ENCODE results near the gene ABCA5. TPM values are rescaled to one million over a fixed set of nuclear protein-coding genes. Genes with fewer than 3 reads are reported as not detected.

ABCA5 gene
- total RNA-seq, 1 experiment from 2014 or later: 13.3 TPM

DNA sequence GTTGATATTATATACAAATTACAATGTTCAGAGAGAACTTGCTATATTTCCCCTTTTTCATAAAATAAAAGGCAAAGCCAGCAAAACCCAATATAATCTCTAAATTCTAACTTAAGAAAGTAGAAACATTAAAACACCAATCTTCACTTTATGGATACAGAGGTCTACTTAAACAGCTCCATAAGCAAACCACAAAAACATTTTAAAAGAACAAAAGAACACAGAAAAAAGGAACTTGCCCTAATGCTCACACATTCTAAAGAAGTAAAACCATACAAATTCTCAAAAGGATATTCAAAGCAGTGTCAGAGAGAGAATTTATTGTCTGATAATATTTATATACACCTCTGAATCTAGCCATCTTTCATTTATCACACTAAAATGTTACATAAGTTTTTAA is 98.9 kb downstream of the ABCA5 start:
- no peak for TF ChIP-seq SIN3A (IDR thresholded peaks at IDR 0.05; ENCODE audit: borderline replicate concordance, insufficient read depth, low read depth, low read length)
- TF ChIP-seq, protein P1, sequence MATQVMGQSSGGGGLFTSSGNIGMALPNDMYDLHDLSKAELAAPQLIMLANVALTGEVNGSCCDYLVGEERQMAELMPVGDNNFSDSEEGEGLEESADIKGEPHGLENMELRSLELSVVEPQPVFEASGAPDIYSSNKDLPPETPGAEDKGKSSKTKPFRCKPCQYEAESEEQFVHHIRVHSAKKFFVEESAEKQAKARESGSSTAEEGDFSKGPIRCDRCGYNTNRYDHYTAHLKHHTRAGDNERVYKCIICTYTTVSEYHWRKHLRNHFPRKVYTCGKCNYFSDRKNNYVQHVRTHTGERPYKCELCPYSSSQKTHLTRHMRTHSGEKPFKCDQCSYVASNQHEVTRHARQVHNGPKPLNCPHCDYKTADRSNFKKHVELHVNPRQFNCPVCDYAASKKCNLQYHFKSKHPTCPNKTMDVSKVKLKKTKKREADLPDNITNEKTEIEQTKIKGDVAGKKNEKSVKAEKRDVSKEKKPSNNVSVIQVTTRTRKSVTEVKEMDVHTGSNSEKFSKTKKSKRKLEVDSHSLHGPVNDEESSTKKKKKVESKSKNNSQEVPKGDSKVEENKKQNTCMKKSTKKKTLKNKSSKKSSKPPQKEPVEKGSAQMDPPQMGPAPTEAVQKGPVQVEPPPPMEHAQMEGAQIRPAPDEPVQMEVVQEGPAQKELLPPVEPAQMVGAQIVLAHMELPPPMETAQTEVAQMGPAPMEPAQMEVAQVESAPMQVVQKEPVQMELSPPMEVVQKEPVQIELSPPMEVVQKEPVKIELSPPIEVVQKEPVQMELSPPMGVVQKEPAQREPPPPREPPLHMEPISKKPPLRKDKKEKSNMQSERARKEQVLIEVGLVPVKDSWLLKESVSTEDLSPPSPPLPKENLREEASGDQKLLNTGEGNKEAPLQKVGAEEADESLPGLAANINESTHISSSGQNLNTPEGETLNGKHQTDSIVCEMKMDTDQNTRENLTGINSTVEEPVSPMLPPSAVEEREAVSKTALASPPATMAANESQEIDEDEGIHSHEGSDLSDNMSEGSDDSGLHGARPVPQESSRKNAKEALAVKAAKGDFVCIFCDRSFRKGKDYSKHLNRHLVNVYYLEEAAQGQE (IDR thresholded peaks at IDR 0.05; ENCODE audit: insufficient read depth in 1 of 2, low read depth in 2 of 2, low read length in 1 of 2): no peak
- TF ChIP-seq, protein P2, sequence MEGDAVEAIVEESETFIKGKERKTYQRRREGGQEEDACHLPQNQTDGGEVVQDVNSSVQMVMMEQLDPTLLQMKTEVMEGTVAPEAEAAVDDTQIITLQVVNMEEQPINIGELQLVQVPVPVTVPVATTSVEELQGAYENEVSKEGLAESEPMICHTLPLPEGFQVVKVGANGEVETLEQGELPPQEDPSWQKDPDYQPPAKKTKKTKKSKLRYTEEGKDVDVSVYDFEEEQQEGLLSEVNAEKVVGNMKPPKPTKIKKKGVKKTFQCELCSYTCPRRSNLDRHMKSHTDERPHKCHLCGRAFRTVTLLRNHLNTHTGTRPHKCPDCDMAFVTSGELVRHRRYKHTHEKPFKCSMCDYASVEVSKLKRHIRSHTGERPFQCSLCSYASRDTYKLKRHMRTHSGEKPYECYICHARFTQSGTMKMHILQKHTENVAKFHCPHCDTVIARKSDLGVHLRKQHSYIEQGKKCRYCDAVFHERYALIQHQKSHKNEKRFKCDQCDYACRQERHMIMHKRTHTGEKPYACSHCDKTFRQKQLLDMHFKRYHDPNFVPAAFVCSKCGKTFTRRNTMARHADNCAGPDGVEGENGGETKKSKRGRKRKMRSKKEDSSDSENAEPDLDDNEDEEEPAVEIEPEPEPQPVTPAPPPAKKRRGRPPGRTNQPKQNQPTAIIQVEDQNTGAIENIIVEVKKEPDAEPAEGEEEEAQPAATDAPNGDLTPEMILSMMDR (IDR thresholded peaks at IDR 0.05): no peak
- no peak for TF ChIP-seq TCF7L2 (IDR thresholded peaks at IDR 0.05; ENCODE audit: low read depth, low read length)
- TF ChIP-seq POLR2AphosphoS5 (IDR thresholded peaks at IDR 0.05; ENCODE audit: low read depth, low read length): no peak
- ChIA-PET POLR2A (no interaction called here), CTCF (no interaction called here)
- H3K27me3 ChIP-seq (ENCODE audit: control insufficient read depth, insufficient read depth, low read length): no peaks in the 10 kb centered on the region
- BruUV-seq (replicated peaks): no TSS peak
- intact Hi-C loops (cut with micrococcal nuclease; ENCODE audit: unreplicated experiment) (no loop called here), in situ Hi-C loops (cut with HindIII; ENCODE audit: low pct_unique_long_range_greater_than_20kb, low sequenced_read_pairs) (no loop called here)
- DNase-seq (ENCODE audit: low read depth, low spot score) (no peak), ATAC-seq (no peak)
- no peak overlapping the region for H3K4me3 ChIP-seq (ENCODE audit: low read depth in 2 of 2, low read length in 2 of 2)
- H3K27ac ChIP-seq (ENCODE audit: low read length): no peak overlapping the region
- H3K4me1 ChIP-seq (ENCODE audit: control insufficient read depth, insufficient read depth, low read length): no peaks in the 10 kb centered on the region
- H3K36me3 ChIP-seq (ENCODE audit: control insufficient read depth, insufficient read depth, low read length): no peaks in the 10 kb centered on the region; the same call in 1 of the 2 replicates
- no peaks in the 10 kb centered on the region for H3K9me3 ChIP-seq (ENCODE audit: control insufficient read depth, insufficient read depth, low read depth, low read length)

DNA sequence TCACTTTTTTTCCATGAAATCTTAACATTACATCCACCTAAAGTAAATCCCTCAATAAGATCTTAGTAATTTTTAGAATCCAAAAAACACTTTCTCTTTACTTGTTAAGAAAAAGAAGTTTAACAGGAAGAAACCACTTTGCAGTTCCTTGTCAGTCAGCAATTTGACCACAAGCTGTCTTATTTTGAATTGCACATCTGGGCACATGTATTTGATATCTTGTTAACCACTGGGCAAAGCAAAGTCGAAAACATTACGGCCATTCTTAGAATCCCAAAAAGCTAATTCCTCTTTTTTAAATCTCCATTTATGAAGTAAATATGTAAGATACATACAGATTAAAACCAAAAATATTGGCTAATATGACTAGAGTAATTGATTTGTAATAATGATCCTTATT is 99.4 kb downstream of the ABCA5 start:
- intact Hi-C loops (cut with micrococcal nuclease; ENCODE audit: unreplicated experiment) (no loop called here), in situ Hi-C loops (cut with HindIII; ENCODE audit: low pct_unique_long_range_greater_than_20kb, low sequenced_read_pairs) (no loop called here)
- no peak for DNase-seq (ENCODE audit: low read depth, low spot score)
- H3K9me3 ChIP-seq (ENCODE audit: control insufficient read depth, insufficient read depth, low read depth, low read length): no peaks in the 10 kb centered on the region
- ChIA-PET POLR2A (no interaction called here), CTCF (no interaction called here)
- ATAC-seq: no peak
- no TSS peak for BruUV-seq (replicated peaks)
- H3K4me1 ChIP-seq (ENCODE audit: control insufficient read depth, insufficient read depth, low read length): no peaks in the 10 kb centered on the region
- H3K27ac ChIP-seq (ENCODE audit: low read length): no peak overlapping the region
- no peak overlapping the region for H3K4me3 ChIP-seq (ENCODE audit: low read depth in 2 of 2, low read length in 2 of 2)
- H3K27me3 ChIP-seq (ENCODE audit: control insufficient read depth, insufficient read depth, low read length): no peaks in the 10 kb centered on the region
- TF ChIP-seq, protein P2 (IDR thresholded peaks at IDR 0.05): no peak
- no peak for TF ChIP-seq POLR2AphosphoS5 (IDR thresholded peaks at IDR 0.05; ENCODE audit: low read depth, low read length)
- TF ChIP-seq, protein P1 (IDR thresholded peaks at IDR 0.05; ENCODE audit: insufficient read depth in 1 of 2, low read depth in 2 of 2, low read length in 1 of 2): no peak
- no peak for TF ChIP-seq TCF7L2 (IDR thresholded peaks at IDR 0.05; ENCODE audit: low read depth, low read length)
- TF ChIP-seq SIN3A (IDR thresholded peaks at IDR 0.05; ENCODE audit: borderline replicate concordance, insufficient read depth, low read depth, low read length): no peak
- H3K36me3 ChIP-seq (ENCODE audit: control insufficient read depth, insufficient read depth, low read length): no peaks in the 10 kb centered on the region; the same call in 1 of the 2 replicates
